A549 (cell line): Measurements from ENCODE around the gene C19orf73. TPM values are rescaled to one million over a fixed set of nuclear protein-coding genes. Genes with fewer than 3 reads are reported as not detected.

Experiments used
- ATAC-seq, 2 experiments: fragments of 200-7000 bp in 1 of 2; fragments of >200 bp in 1 of 2; cut with Nextera tagmentation in 1 of 2; cut with Tn5 transposase in 1 of 2; 3 replicates each; pipeline versions ENCODE4 v1.8.0 to v1.9.1; 2018 to 2020; ENCODE audit warnings: mild to moderate bottlenecking in 1 of 2, moderate library complexity in 1 of 2
- CTCF ChIA-PET: fragments of 300-600 bp; sonication (Branson Sonifier 250); formaldehyde crosslinking; extraction: SDS; loops from one replicate; lab custom pipeline; 2021; ENCODE audit warnings: antibody characterized with exemption, inconsistent platforms; lab: Yijun Ruan, JAX
- POLR2A ChIA-PET: fragments of 350-600 bp; formaldehyde crosslinking; extraction: SDS; loops from one replicate; lab custom pipeline; 2021; ENCODE audit warnings: antibody characterized with exemption, inconsistent platforms; lab: Yijun Ruan, JAX
- DNase-seq, 2 experiments: peaks; one replicate each; pipeline versions ENCODE4 v3.0.0 to v3.0.0-alpha.2; 2011 to 2016; ENCODE audit warnings: low read depth in 1 of 2, low spot score in 1 of 2
- FAIRE-seq: peaks from 2 replicates; lab custom pipeline; 2011; peaks lifted over from hg19 to GRCh38; lab: Jason Lieb, UNC
- H3K27ac ChIP-seq, 2 experiments: fragments of >200 bp; sonication (Bioruptor Twin); formaldehyde crosslinking; 3 replicates each; pipeline ENCODE4 v1.5.1; 2016 to 2017
- H3K4me1 ChIP-seq: fragments of >200 bp; sonication (Bioruptor Twin); formaldehyde crosslinking; 3 replicates; pipeline ENCODE4 v1.6.1; 2016
- H3K4me2 ChIP-seq: fragments of >200 bp; sonication (Bioruptor Twin); formaldehyde crosslinking; 3 replicates; pipeline ENCODE4 v1.6.1; 2016
- H3K4me3 ChIP-seq: fragments of >200 bp; sonication (Bioruptor Twin); formaldehyde crosslinking; 3 replicates; pipeline ENCODE4 v1.5.1; 2016
- H3K9me3 ChIP-seq: fragments of >200 bp; sonication (Bioruptor Twin); formaldehyde crosslinking; 3 replicates; pipeline ENCODE4 v1.6.1; 2016
- CBX8 ChIP-seq: fragments of 200-600 bp; sonication (generic); IDR thresholded peaks from 2 replicates; pipeline ENCODE4 v1.6.1; 2016
- CEBPB ChIP-seq, 2 experiments: fragments of >200 bp in 1 of 2; sonication (Bioruptor Twin) in 1 of 2; formaldehyde crosslinking in 1 of 2; IDR thresholded peaks; 2 replicates each; pipeline ENCODE4 v1.6.1; 2012 to 2016
- CHD2 ChIP-seq: fragments of 150-350 bp; IDR thresholded peaks from 2 replicates; pipeline ENCODE4 v1.6.1; 2014; ENCODE audit warnings: low read length; ENCODE audit not compliant: partially characterized antibody
- CHD4 ChIP-seq: fragments of 200-600 bp; sonication (generic); IDR thresholded peaks from 2 replicates; pipeline ENCODE4 v1.6.1; 2016; ENCODE audit warnings: antibody characterized with exemption, mild to moderate bottlenecking, borderline replicate concordance
- EHMT2 ChIP-seq: fragments of 200-600 bp; sonication (generic); IDR thresholded peaks from 2 replicates; pipeline ENCODE4 v1.6.1; 2016; ENCODE audit warnings: antibody characterized with exemption, low read depth, mild to moderate bottlenecking, moderate library complexity
- EP300 ChIP-seq, 2 experiments: fragments of >200 bp; sonication (Bioruptor Twin); formaldehyde crosslinking; IDR thresholded peaks; 2 replicates in 1 of 2; 3 replicates in 1 of 2; pipeline ENCODE4 v1.6.1; 2016 to 2017
- FOSB ChIP-seq: fragments of 250-450 bp; sonication (Bioruptor Pico); IDR thresholded peaks from 2 replicates; pipeline ENCODE4 v1.5.0; 2020; ENCODE audit warnings: mild to moderate bottlenecking, moderate library complexity
- FOSL2 ChIP-seq, 2 experiments: fragments of 450-650 bp in 1 of 2; fragments of >200 bp in 1 of 2; sonication (Bioruptor Twin) in 1 of 2; formaldehyde crosslinking; IDR thresholded peaks; 2 replicates each; pipeline versions ENCODE4 v1.5.0 to v1.6.1; 2016 to 2020; ENCODE audit warnings: mild to moderate bottlenecking in 1 of 2, moderate library complexity in 1 of 2
- FOXS1 ChIP-seq: fragments of 250-450 bp; sonication (Bioruptor Pico); IDR thresholded peaks from 2 replicates; pipeline ENCODE4 v1.5.0; 2020; ENCODE audit warnings: mild to moderate bottlenecking, moderate library complexity
- HEYL ChIP-seq: fragments of 250-450 bp; sonication (Bioruptor Pico); IDR thresholded peaks from 2 replicates; pipeline ENCODE4 v1.8.0; 2021; ENCODE audit warnings: mild to moderate bottlenecking, moderate library complexity
- HOXB13 ChIP-seq: fragments of 250-450 bp; sonication (Bioruptor Pico); IDR thresholded peaks from 2 replicates; pipeline ENCODE4 v1.5.0; 2020; ENCODE audit warnings: low read depth, mild to moderate bottlenecking, moderate library complexity
- JUNB ChIP-seq: fragments of >200 bp; sonication (Bioruptor Twin); formaldehyde crosslinking; IDR thresholded peaks from 2 replicates; pipeline ENCODE4 v1.6.1; 2016
- KDM1A ChIP-seq: fragments of 200-600 bp; sonication (generic); IDR thresholded peaks from 2 replicates; pipeline ENCODE4 v1.6.1; 2016; ENCODE audit warnings: low read depth, mild to moderate bottlenecking
- NPAS2 ChIP-seq: fragments of 250-450 bp; sonication (Bioruptor Pico); IDR thresholded peaks from 2 replicates; pipeline ENCODE4 v1.8.0; 2022; ENCODE audit warnings: mild to moderate bottlenecking, moderate library complexity, borderline replicate concordance
- PHF8 ChIP-seq: fragments of 200-600 bp; sonication (generic); IDR thresholded peaks from 2 replicates; pipeline ENCODE4 v1.6.1; 2016; ENCODE audit warnings: low read depth, mild to moderate bottlenecking, antibody characterized with exemption, moderate library complexity, borderline replicate concordance
- POLR2AphosphoS2 ChIP-seq: conservative IDR thresholded peaks from 2 replicates; pipeline ENCODE4 v1.6.1; 2012; ENCODE audit warnings: low read length, improper control_type of control experiment, inconsistent platforms
- RNF2 ChIP-seq: fragments of 200-600 bp; sonication (generic); IDR thresholded peaks from 2 replicates; pipeline ENCODE4 v1.6.1; 2016; ENCODE audit warnings: low read depth, mild to moderate bottlenecking, antibody characterized with exemption, moderate library complexity, borderline replicate concordance
- TP53 ChIP-seq: fragments of 250-450 bp; sonication (Bioruptor Pico); IDR thresholded peaks from 2 replicates; pipeline ENCODE4 v1.5.0; 2021; ENCODE audit warnings: mild to moderate bottlenecking, moderate library complexity
- ZFP36 ChIP-seq: fragments of 450-650 bp; IDR thresholded peaks from 2 replicates; pipeline ENCODE4 v1.6.1; 2014; ENCODE audit warnings: borderline replicate concordance; ENCODE audit not compliant: partially characterized antibody
- WGBS: methylation state at CpG from one replicate; pipeline ENCODE4 v1.1.6; 2017; ENCODE audit errors: missing lambda C conversion rate; 5-methylcytosine and 5-hydroxymethylcytosine counted together
- polyA plus RNA-seq, 4 experiments: library from polyadenylated mRNA; depleted of rRNA in 3 of 4; stranded (reverse); fragments of >200 nt; fragmentation: RNase III in 1 of 4; extraction: RNeasy Plus Mini Kit Qiagen cat#74134 plus additional on column Dnase treatment in 1 of 4; gene quantifications; 2 replicates in 3 of 4; 3 replicates in 1 of 4; pipeline ENCODE4 v1.2.3, GENCODE V29; 2011 to 2017
- TF ChIP-seq, protein P1 (sequence below): fragments of 150-350 bp; IDR thresholded peaks from 2 replicates; pipeline ENCODE4 v1.6.1; 2014; ENCODE audit warnings: low read depth, mild to moderate bottlenecking, low read length
- TF ChIP-seq, protein P2 (sequence below): IDR thresholded peaks from 2 replicates; pipeline ENCODE4 v1.6.1; 2012
- TF ChIP-seq, protein P3 (sequence below): fragments of 200-600 bp; sonication (generic); IDR thresholded peaks from 2 replicates; pipeline ENCODE4 v1.6.1; 2016; ENCODE audit warnings: antibody characterized with exemption, mild to moderate bottlenecking, moderate library complexity
- TF ChIP-seq, protein P4 (sequence below): fragments of >200 bp; sonication (Bioruptor Twin); formaldehyde crosslinking; IDR thresholded peaks from 2 replicates; pipeline ENCODE4 v1.6.1; 2016
- TF ChIP-seq, protein P5 (sequence below): fragments of >200 bp; sonication (Bioruptor Twin); formaldehyde crosslinking; IDR thresholded peaks from 3 replicates; pipeline ENCODE4 v1.6.1; 2016

C19orf73 gene
- polyA plus RNA-seq, 2 of the 4 experiments (the other 2 are of a cell fraction) = 1.8 to 2.2 TPM

DNA sequence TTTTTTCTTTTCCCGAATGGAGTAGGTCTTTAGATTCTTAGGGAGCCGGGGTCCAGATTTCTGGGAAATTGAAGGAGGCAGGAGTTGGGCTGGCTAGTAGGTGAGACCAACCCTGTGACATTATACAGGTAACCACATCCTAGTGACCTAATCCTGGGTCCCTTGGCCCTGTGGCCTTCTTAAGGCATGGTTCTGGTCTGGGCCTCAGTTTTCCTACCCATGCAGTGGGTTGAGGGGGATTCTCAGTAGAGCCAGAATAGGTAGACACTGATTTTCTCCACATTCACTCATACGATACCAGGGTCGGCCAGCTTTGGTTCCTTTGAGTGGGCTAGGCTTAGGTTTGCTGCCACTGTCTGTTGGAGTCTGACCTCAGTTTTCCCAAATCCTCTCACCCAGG lies 7.6 kb upstream of the C19orf73 start:
- Histone ChIP-seq H3K4me1 (peaks cover 9% of the 10 kb centered on the region; the same call in 2 of the 3 replicates), H3K27ac (no peak overlapping the region), H3K4me2 (no peak overlapping the region), H3K4me3 (no peak overlapping the region), H3K9me3 (no peaks in the 10 kb centered on the region)
- 84% methylated on average over 4 of the region's 4 CpGs for WGBS
- TF ChIP-seq, protein P1, sequence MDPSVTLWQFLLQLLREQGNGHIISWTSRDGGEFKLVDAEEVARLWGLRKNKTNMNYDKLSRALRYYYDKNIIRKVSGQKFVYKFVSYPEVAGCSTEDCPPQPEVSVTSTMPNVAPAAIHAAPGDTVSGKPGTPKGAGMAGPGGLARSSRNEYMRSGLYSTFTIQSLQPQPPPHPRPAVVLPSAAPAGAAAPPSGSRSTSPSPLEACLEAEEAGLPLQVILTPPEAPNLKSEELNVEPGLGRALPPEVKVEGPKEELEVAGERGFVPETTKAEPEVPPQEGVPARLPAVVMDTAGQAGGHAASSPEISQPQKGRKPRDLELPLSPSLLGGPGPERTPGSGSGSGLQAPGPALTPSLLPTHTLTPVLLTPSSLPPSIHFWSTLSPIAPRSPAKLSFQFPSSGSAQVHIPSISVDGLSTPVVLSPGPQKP = no peak
- TF ChIP-seq FOSL2 (IDR thresholded peaks at IDR 0.05) (no peak), FOSL2 (CRISPR knock-in tag; IDR thresholded peaks at IDR 0.05) (no peak), JUNB (no peak), POLR2AphosphoS2 (no peak), EP300 (IDR thresholded peaks at IDR 0.05) (no peak), CEBPB (IDR thresholded peaks at IDR 0.05) (no peak), HOXB13 (no peak), PHF8 (no peak), FOXS1 (CRISPR knock-in tag) (no peak), HEYL (CRISPR knock-in tag) (no peak), FOSB (no peak), ZFP36 (no peak), CBX8 (no peak), CHD4 (no peak), TP53 (CRISPR knock-in tag) (no peak), CHD2 (no peak)
- TF ChIP-seq, protein P2, sequence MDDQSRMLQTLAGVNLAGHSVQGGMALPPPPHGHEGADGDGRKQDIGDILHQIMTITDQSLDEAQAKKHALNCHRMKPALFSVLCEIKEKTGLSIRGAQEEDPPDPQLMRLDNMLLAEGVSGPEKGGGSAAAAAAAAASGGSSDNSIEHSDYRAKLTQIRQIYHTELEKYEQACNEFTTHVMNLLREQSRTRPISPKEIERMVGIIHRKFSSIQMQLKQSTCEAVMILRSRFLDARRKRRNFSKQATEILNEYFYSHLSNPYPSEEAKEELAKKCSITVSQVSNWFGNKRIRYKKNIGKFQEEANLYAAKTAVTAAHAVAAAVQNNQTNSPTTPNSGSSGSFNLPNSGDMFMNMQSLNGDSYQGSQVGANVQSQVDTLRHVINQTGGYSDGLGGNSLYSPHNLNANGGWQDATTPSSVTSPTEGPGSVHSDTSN = no peak
- TF ChIP-seq, protein P3, sequence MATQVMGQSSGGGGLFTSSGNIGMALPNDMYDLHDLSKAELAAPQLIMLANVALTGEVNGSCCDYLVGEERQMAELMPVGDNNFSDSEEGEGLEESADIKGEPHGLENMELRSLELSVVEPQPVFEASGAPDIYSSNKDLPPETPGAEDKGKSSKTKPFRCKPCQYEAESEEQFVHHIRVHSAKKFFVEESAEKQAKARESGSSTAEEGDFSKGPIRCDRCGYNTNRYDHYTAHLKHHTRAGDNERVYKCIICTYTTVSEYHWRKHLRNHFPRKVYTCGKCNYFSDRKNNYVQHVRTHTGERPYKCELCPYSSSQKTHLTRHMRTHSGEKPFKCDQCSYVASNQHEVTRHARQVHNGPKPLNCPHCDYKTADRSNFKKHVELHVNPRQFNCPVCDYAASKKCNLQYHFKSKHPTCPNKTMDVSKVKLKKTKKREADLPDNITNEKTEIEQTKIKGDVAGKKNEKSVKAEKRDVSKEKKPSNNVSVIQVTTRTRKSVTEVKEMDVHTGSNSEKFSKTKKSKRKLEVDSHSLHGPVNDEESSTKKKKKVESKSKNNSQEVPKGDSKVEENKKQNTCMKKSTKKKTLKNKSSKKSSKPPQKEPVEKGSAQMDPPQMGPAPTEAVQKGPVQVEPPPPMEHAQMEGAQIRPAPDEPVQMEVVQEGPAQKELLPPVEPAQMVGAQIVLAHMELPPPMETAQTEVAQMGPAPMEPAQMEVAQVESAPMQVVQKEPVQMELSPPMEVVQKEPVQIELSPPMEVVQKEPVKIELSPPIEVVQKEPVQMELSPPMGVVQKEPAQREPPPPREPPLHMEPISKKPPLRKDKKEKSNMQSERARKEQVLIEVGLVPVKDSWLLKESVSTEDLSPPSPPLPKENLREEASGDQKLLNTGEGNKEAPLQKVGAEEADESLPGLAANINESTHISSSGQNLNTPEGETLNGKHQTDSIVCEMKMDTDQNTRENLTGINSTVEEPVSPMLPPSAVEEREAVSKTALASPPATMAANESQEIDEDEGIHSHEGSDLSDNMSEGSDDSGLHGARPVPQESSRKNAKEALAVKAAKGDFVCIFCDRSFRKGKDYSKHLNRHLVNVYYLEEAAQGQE = no peak
- ATAC-seq (no peak), DNase-seq (no peak), FAIRE-seq (no peak)
- POLR2A ChIA-PET = interaction anchor here (0.6 to 0.7 kb wide), 3 partner anchors 11 to 49 kb away, joined by 3 to 6 read pairs (median 4); no protein-coding TSS in a partner anchor
- CTCF ChIA-PET = interaction anchor here (0.6 to 21.0 kb wide), 6 partner anchors 11 to 508 kb away, joined by 3 to 298 read pairs (median 6); partner anchors contain the start of gene LIN7B

DNA sequence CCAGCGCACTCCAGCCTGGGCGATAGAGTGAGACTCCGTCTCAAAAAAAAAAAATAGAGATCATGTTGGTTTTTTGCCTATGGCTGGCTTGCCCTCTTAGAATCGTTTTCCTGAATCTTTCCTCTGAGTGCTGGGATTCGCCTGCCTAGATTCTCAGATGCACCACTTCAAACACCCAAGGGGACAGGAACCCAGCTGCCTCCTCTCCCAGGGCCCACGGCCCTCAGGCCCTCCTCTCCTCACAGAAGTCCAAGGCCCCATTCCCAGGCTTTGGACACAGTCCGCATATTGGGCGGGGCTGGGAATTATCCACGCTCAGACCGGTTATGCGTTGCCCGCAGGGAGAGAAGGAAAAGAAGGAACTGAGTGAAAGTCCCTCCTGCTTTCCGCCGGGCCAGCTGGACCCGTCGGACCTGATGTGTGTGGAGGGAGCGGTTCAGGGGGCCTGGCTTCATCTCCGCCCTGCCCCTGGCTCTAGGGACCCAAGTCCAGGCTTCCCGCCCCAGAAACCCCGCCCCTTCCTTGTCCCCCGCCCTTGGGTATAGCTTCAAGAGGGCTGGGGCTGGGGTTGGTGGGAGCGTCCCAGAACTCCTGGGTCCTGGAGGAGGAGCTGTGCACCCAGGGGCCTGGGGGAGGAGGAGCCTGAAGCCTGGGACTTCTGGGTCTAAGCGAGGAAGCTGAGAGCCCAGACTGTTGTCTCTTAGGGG lies 6.2 kb upstream of the C19orf73 start:
- H3K9me3 ChIP-seq = no peaks in the 10 kb centered on the region
- ChIA-PET CTCF (interaction anchor here (1.0 to 21.0 kb wide), 6 partner anchors 9 to 101 kb away, joined by 4 to 298 read pairs (median 8); partner anchors contain the start of gene LIN7B), POLR2A (interaction anchor here (0.9 kb wide), 1 partner anchor 11 kb away, joined by 4 read pairs; the partner anchor contains the start of gene LIN7B)
- no peak for DNase-seq
- FAIRE-seq = no peak
- peaks cover 12% of the 10 kb centered on the region for H3K4me1 ChIP-seq
- no peak overlapping the region for H3K4me2 ChIP-seq
- H3K27ac ChIP-seq = no peak overlapping the region
- H3K4me3 ChIP-seq = no peak overlapping the region
- ATAC-seq = no peak
- 79% methylated on average over 20 of the region's 23 CpGs for WGBS
- TF ChIP-seq NPAS2 (CRISPR knock-in tag) (no peak), EHMT2 (no peak), RNF2 (no peak), PHF8 (no peak), TP53 (CRISPR knock-in tag) (no peak), FOSL2 (IDR thresholded peaks at IDR 0.05) (no peak), FOSL2 (CRISPR knock-in tag; IDR thresholded peaks at IDR 0.05) (no peak), KDM1A (no peak), ZFP36 (no peak)
- TF ChIP-seq, protein P3 = no peak
- TF ChIP-seq, protein P4, sequence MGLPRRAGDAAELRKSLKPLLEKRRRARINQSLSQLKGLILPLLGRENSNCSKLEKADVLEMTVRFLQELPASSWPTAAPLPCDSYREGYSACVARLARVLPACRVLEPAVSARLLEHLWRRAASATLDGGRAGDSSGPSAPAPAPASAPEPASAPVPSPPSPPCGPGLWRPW = no peak
- TF ChIP-seq, protein P5, sequence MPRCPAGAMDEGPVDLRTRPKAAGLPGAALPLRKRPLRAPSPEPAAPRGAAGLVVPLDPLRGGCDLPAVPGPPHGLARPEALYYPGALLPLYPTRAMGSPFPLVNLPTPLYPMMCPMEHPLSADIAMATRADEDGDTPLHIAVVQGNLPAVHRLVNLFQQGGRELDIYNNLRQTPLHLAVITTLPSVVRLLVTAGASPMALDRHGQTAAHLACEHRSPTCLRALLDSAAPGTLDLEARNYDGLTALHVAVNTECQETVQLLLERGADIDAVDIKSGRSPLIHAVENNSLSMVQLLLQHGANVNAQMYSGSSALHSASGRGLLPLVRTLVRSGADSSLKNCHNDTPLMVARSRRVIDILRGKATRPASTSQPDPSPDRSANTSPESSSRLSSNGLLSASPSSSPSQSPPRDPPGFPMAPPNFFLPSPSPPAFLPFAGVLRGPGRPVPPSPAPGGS = no peak
